ENCODE results near the gene SRPK1. TPM values are rescaled to one million over a fixed set of nuclear protein-coding genes. Genes with fewer than 3 reads are reported as not detected.

SRPK1 gene
- total and polyA plus RNA-seq, 2 of the 13 experiments (the other 11 are each of a cell fraction or from before 2014, with no cell fraction given) = 56.4 to 142 TPM

GRCh38 chr6:35804996-35805736 is 115.7 kb downstream of the SRPK1 start, which contains the start of gene LHFPL5 (continued):
- TF ChIP-seq, protein P1, sequence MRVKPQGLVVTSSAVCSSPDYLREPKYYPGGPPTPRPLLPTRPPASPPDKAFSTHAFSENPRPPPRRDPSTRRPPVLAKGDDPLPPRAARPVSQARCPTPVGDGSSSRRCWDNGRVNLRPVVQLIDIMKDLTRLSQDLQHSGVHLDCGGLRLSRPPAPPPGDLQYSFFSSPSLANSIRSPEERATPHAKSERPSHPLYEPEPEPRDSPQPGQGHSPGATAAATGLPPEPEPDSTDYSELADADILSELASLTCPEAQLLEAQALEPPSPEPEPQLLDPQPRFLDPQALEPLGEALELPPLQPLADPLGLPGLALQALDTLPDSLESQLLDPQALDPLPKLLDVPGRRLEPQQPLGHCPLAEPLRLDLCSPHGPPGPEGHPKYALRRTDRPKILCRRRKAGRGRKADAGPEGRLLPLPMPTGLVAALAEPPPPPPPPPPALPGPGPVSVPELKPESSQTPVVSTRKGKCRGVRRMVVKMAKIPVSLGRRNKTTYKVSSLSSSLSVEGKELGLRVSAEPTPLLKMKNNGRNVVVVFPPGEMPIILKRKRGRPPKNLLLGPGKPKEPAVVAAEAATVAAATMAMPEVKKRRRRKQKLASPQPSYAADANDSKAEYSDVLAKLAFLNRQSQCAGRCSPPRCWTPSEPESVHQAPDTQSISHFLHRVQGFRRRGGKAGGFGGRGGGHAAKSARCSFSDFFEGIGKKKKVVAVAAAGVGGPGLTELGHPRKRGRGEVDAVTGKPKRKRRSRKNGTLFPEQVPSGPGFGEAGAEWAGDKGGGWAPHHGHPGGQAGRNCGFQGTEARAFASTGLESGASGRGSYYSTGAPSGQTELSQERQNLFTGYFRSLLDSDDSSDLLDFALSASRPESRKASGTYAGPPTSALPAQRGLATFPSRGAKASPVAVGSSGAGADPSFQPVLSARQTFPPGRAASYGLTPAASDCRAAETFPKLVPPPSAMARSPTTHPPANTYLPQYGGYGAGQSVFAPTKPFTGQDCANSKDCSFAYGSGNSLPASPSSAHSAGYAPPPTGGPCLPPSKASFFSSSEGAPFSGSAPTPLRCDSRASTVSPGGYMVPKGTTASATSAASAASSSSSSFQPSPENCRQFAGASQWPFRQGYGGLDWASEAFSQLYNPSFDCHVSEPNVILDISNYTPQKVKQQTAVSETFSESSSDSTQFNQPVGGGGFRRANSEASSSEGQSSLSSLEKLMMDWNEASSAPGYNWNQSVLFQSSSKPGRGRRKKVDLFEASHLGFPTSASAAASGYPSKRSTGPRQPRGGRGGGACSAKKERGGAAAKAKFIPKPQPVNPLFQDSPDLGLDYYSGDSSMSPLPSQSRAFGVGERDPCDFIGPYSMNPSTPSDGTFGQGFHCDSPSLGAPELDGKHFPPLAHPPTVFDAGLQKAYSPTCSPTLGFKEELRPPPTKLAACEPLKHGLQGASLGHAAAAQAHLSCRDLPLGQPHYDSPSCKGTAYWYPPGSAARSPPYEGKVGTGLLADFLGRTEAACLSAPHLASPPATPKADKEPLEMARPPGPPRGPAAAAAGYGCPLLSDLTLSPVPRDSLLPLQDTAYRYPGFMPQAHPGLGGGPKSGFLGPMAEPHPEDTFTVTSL (CRISPR knock-in tag; IDR thresholded peaks at IDR 0.05; ENCODE audit: borderline replicate concordance) = peak; percentile 78; the same call in 1 of the 2 replicates
- TF ChIP-seq ZMAT3 (CRISPR knock-in tag; conservative IDR thresholded peaks at IDR 0.05) = peak; percentile 100
- TF ChIP-seq CEBPB (IDR thresholded peaks at IDR 0.05; ENCODE audit: borderline replicate concordance, low read depth, low read length) = no peak
- TF ChIP-seq GZF1 (CRISPR knock-in tag; IDR thresholded peaks at IDR 0.05) = peak; percentile 84; the same call in 1 of the 2 replicates
- peak; percentile 92 for TF ChIP-seq ZBTB2 (CRISPR knock-in tag; IDR thresholded peaks at IDR 0.05; ENCODE audit: low read depth)
- TF ChIP-seq ZNF747 (CRISPR knock-in tag; IDR thresholded peaks at IDR 0.05; ENCODE audit: borderline replicate concordance) = peak; percentile 89
- TF ChIP-seq, protein P2, sequence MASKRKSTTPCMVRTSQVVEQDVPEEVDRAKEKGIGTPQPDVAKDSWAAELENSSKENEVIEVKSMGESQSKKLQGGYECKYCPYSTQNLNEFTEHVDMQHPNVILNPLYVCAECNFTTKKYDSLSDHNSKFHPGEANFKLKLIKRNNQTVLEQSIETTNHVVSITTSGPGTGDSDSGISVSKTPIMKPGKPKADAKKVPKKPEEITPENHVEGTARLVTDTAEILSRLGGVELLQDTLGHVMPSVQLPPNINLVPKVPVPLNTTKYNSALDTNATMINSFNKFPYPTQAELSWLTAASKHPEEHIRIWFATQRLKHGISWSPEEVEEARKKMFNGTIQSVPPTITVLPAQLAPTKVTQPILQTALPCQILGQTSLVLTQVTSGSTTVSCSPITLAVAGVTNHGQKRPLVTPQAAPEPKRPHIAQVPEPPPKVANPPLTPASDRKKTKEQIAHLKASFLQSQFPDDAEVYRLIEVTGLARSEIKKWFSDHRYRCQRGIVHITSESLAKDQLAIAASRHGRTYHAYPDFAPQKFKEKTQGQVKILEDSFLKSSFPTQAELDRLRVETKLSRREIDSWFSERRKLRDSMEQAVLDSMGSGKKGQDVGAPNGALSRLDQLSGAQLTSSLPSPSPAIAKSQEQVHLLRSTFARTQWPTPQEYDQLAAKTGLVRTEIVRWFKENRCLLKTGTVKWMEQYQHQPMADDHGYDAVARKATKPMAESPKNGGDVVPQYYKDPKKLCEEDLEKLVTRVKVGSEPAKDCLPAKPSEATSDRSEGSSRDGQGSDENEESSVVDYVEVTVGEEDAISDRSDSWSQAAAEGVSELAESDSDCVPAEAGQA (IDR thresholded peaks at IDR 0.05; ENCODE audit: low read depth) = no peak
- TF ChIP-seq, protein P2 (CRISPR knock-in tag; IDR thresholded peaks at IDR 0.05; ENCODE audit: borderline replicate concordance) = peak; percentile 98
- TF ChIP-seq TP53 (CRISPR knock-in tag; conservative IDR thresholded peaks at IDR 0.05) = peak; percentile 88; the same call in 1 of the 2 replicates
- TF ChIP-seq ZNF577 (CRISPR knock-in tag; IDR thresholded peaks at IDR 0.05; ENCODE audit: borderline replicate concordance, low read depth) = peak; percentile 93; the same call in 1 of the 2 replicates
- TF ChIP-seq ZNF891 (CRISPR knock-in tag; IDR thresholded peaks at IDR 0.05) = peak; percentile 100

Measured in HepG2 (cell line).